Skeletal muscle satellite cell (primary cell): ENCODE measurements around the gene ARID3B. TPM values are rescaled to one million over a fixed set of nuclear protein-coding genes. Genes with fewer than 3 reads are reported as not detected.
A peak's percentile ranks its signal among the peaks of the same experiment; 100 is the strongest.

Experiments
- H3K27me3 ChIP-seq: 2 replicates; pipeline ENCODE4 v1.7.0; 2013; ENCODE audit warnings: low read length; ENCODE audit not compliant: control insufficient read depth, insufficient read depth
- H3K36me3 ChIP-seq: 2 replicates; pipeline ENCODE4 v1.7.0; 2013; ENCODE audit warnings: mild to moderate bottlenecking, control low read depth, low read length; ENCODE audit not compliant: insufficient read depth
- H3K4me1 ChIP-seq: 2 replicates; pipeline ENCODE4 v1.7.0; 2013; ENCODE audit warnings: low read length; ENCODE audit not compliant: control insufficient read depth, insufficient read depth
- H3K4me2 ChIP-seq: 2 replicates; pipeline ENCODE4 v1.7.0; 2013; ENCODE audit warnings: mild to moderate bottlenecking, low read length
- H3K4me3 ChIP-seq: 2 replicates; pipeline ENCODE4 v1.7.0; 2013; ENCODE audit warnings: low read length
- H3K9ac ChIP-seq: 2 replicates; pipeline ENCODE4 v1.7.0; 2013; ENCODE audit warnings: mild to moderate bottlenecking, low read depth, low read length, moderate library complexity
- H3K9me3 ChIP-seq: replicated peaks from 2 replicates; pipeline ENCODE4 v1.7.0; 2013; ENCODE audit warnings: mild to moderate bottlenecking, control low read depth, low read length
- total RNA-seq: library from RNA; depleted of rRNA; stranded (reverse); fragments of >200 nt; gene quantifications from 2 replicates; pipeline ENCODE4 v1.2.3, GENCODE V29; 2012; rRNA removed

Gene ARID3B, protein sequence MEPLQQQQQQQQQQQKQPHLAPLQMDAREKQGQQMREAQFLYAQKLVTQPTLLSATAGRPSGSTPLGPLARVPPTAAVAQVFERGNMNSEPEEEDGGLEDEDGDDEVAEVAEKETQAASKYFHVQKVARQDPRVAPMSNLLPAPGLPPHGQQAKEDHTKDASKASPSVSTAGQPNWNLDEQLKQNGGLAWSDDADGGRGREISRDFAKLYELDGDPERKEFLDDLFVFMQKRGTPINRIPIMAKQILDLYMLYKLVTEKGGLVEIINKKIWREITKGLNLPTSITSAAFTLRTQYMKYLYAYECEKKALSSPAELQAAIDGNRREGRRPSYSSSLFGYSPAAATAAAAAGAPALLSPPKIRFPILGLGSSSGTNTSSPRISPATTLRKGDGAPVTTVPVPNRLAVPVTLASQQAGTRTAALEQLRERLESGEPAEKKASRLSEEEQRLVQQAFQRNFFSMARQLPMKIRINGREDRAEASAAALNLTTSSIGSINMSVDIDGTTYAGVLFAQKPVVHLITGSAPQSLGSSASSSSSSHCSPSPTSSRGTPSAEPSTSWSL
- 1.5 and 1.8 TPM in 2 replicates for total RNA-seq

- Histone ChIP-seq H3K9me3 (no peaks in the 10 kb centered on the region), H3K27me3 (peaks cover 4% of the 10 kb centered on the region), H3K4me3 (peak within 1 kb of the TSS; percentile 83), H3K9ac (peak within 1 kb of the TSS; percentile 82), H3K4me1 (peaks cover 25% of the 10 kb centered on the region), H3K4me2 (peak within 1 kb of the TSS; percentile 95), H3K36me3 (no peaks in the 10 kb centered on the region)
Observed at GRCh38 chr15:74540761-74541493, at the start of gene ARID3B. TSS of gene ARID3B (plus strand) at chr15:74541220. CDS start at chr15:74543937, 2,717 bp downstream.

GRCh38 chr15:74496648-74497047 lies 44.4 kb upstream of the ARID3B start:
- H3K36me3 ChIP-seq: no peaks in the 10 kb centered on the region
- no peaks in the 10 kb centered on the region for H3K9me3 ChIP-seq
- no peak overlapping the region for H3K4me2 ChIP-seq
- H3K9ac ChIP-seq: no peak overlapping the region
- H3K27me3 ChIP-seq: no peaks in the 10 kb centered on the region
- H3K4me1 ChIP-seq: no peaks in the 10 kb centered on the region
- H3K4me3 ChIP-seq: no peak overlapping the region

DNA sequence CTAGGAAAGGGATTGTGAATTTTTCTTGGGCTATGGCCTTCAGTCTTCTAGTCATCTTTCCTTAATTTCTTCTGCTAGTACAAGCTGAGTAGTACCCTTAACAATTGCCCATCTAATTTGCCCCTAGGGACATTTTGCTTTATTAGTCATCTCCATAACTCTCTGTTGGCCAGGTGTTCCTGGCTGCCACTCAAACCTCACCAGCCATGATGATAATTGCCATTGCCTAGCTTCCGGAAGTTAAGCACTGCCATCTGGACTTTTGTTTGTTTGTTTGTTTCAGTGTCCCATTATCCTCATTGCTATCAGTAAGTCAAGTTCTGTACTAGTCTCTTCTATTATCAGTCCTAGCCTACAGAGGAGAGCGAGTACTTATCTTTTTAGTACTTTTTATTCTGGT lies 43.4 kb upstream of the ARID3B start:
- no peak overlapping the region for H3K4me3 ChIP-seq
- H3K4me1 ChIP-seq: no peaks in the 10 kb centered on the region
- H3K9ac ChIP-seq: no peak overlapping the region
- no peaks in the 10 kb centered on the region for H3K27me3 ChIP-seq
- no peaks in the 10 kb centered on the region for H3K36me3 ChIP-seq
- no peak overlapping the region for H3K4me2 ChIP-seq
- H3K9me3 ChIP-seq: no peaks in the 10 kb centered on the region

GRCh38 chr15:74499366-74499765 lies 41.7 kb upstream of the ARID3B start:
- Histone ChIP-seq H3K4me2 (no peak overlapping the region), H3K27me3 (no peaks in the 10 kb centered on the region), H3K4me3 (no peak overlapping the region), H3K9ac (no peak overlapping the region), H3K4me1 (no peaks in the 10 kb centered on the region), H3K36me3 (no peaks in the 10 kb centered on the region), H3K9me3 (no peaks in the 10 kb centered on the region)

GRCh38 chr15:74500401-74500800 lies 40.6 kb upstream of the ARID3B start:
- no peaks in the 10 kb centered on the region for H3K36me3 ChIP-seq
- H3K4me1 ChIP-seq: no peaks in the 10 kb centered on the region
- H3K27me3 ChIP-seq: no peaks in the 10 kb centered on the region

GRCh38 chr15:74502301-74502700 lies 38.7 kb upstream of the ARID3B start:
- no peak overlapping the region for H3K4me3 ChIP-seq
- no peaks in the 10 kb centered on the region for H3K4me1 ChIP-seq
- no peak overlapping the region for H3K4me2 ChIP-seq
- no peaks in the 10 kb centered on the region for H3K9me3 ChIP-seq
- H3K27me3 ChIP-seq: no peaks in the 10 kb centered on the region
- H3K36me3 ChIP-seq: no peaks in the 10 kb centered on the region
- H3K9ac ChIP-seq: no peak overlapping the region

More at GRCh38 chr15:74500401-74500800, 40.6 kb upstream of the ARID3B start:
- Histone ChIP-seq H3K9me3 (no peaks in the 10 kb centered on the region), H3K4me2 (no peak overlapping the region), H3K9ac (no peak overlapping the region), H3K4me3 (no peak overlapping the region)

- no peaks in the 10 kb centered on the region for H3K4me1 ChIP-seq
- H3K4me3 ChIP-seq: no peak overlapping the region
Observed at GRCh38 chr15:74504418-74504817, 36.6 kb upstream of the ARID3B start.

GRCh38 chr15:74504836-74505235 lies 36.2 kb upstream of the ARID3B start:
- no peaks in the 10 kb centered on the region for H3K36me3 ChIP-seq
- no peaks in the 10 kb centered on the region for H3K9me3 ChIP-seq
- no peaks in the 10 kb centered on the region for H3K4me1 ChIP-seq
- H3K4me3 ChIP-seq: no peak overlapping the region
- no peak overlapping the region for H3K9ac ChIP-seq
- H3K4me2 ChIP-seq: no peak overlapping the region
- no peaks in the 10 kb centered on the region for H3K27me3 ChIP-seq

More at GRCh38 chr15:74504418-74504817, 36.6 kb upstream of the ARID3B start:
- H3K9ac ChIP-seq: no peak overlapping the region
- H3K9me3 ChIP-seq: no peaks in the 10 kb centered on the region
- no peak overlapping the region for H3K4me2 ChIP-seq
- H3K36me3 ChIP-seq: no peaks in the 10 kb centered on the region
- H3K27me3 ChIP-seq: no peaks in the 10 kb centered on the region

DNA sequence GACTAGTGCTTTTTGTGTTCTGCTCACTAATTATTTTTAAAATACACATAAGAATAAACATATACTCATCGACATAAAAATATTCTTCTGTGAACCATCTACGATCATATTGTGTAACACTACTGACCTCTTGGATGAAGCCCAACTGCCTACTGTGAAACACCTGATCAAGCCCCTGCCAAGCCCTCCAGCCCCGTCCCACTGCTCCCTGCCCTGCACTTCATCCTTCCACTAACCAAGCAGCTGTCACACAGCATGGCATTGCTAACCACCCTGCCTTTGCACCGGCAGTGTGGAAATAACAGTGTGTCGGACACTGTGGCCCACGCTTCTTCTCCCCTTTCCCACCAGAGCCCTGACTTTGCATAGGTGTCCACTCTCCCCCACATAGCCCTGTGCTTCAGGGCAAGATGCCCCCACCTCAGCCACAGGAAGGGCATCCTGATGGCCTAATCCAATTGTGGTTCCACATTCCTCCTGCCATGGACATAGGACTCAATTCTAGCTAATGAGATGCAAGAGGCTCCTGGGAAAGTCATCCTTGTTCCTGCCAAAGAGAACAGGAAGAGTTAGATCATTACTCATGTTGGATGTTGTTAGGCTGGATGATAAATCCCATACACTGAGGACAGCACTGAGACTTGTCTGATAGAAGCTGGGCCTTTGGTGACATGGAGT lies 35.0 kb upstream of the ARID3B start:
- no peaks in the 10 kb centered on the region for H3K36me3 ChIP-seq
- H3K4me2 ChIP-seq: no peak overlapping the region
- peaks cover 2% of the 10 kb centered on the region for H3K4me1 ChIP-seq
- H3K27me3 ChIP-seq: no peaks in the 10 kb centered on the region
- H3K9me3 ChIP-seq: no peaks in the 10 kb centered on the region
- no peak overlapping the region for H3K4me3 ChIP-seq
- no peak overlapping the region for H3K9ac ChIP-seq

- Histone ChIP-seq H3K4me1 (peaks cover 4% of the 10 kb centered on the region), H3K9ac (no peak overlapping the region), H3K4me3 (no peak overlapping the region), H3K27me3 (no peaks in the 10 kb centered on the region), H3K36me3 (no peaks in the 10 kb centered on the region), H3K4me2 (no peak overlapping the region), H3K9me3 (no peaks in the 10 kb centered on the region)
Observed at GRCh38 chr15:74506515-74506840, 34.5 kb upstream of the ARID3B start.

DNA sequence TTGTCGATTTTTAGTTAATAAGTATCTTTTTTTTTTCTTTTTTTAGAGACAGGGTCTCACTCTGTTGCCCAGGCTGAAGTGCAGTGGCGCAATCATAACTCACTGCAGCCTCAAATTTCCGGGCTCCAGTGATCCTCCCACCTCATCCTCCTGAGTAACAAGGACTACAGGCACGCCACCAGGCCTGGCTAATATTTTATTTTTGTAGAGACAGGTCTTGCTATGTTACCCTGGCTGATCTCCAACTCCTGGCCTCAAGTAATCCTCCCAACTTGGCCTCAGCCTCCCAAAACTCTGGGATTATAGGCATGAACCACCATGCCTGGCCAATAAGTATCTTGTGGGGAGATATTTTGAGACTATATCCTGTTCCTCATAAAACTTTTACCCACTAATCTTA lies 29.4 kb upstream of the ARID3B start:
- peaks cover 4% of the 10 kb centered on the region for H3K4me1 ChIP-seq
- H3K4me2 ChIP-seq: no peak overlapping the region
- no peak overlapping the region for H3K4me3 ChIP-seq
- no peaks in the 10 kb centered on the region for H3K36me3 ChIP-seq
- no peak overlapping the region for H3K9ac ChIP-seq
- H3K9me3 ChIP-seq: no peaks in the 10 kb centered on the region
- H3K27me3 ChIP-seq: no peaks in the 10 kb centered on the region
